ENCODE measurements around the gene PCK1. TPM values are rescaled to one million over a fixed set of nuclear protein-coding genes. Genes with fewer than 3 reads are reported as not detected.

Gene PCK1
- total RNA-seq, 1 experiment from 2014 or later: not detected

- H3K56ac ChIP-seq (ENCODE audit: insufficient read length, low read depth, low read length): no peak overlapping the region
- no peak overlapping the region for H2BK120ac ChIP-seq (ENCODE audit: low read depth, low read length, poor library complexity, severe bottlenecking)
- H3K4me1 Mint-ChIP-seq: peaks cover 7 to 31% of the 10 kb centered on the region in 2 experiments
- no peak overlapping the region for H2BK20ac ChIP-seq (ENCODE audit: low read depth, low read length, poor library complexity, severe bottlenecking)
- DNase-seq: no peak
- H4K91ac ChIP-seq (ENCODE audit: insufficient read length, low read depth, low read length): no peak overlapping the region
- H3K27ac Mint-ChIP-seq: no peak overlapping the region; a peak in 1 of 7 replicates
- H3K4me3 Mint-ChIP-seq: no peak overlapping the region
- H3K4me1 ChIP-seq (ENCODE audit: insufficient read depth, low read length): no peaks in the 10 kb centered on the region
- no CpG with 5 or more reads among the region's 4 CpGs for WGBS (ENCODE audit: extremely low coverage, insufficient read length, low lambda C conversion rate)
- no peak overlapping the region for H3K27ac ChIP-seq (ENCODE audit: insufficient read length, low read depth, low read length)
- no peak overlapping the region for H4K5ac ChIP-seq (ENCODE audit: insufficient read length, low read depth, low read length)
- no peak overlapping the region for H2BK5ac ChIP-seq (ENCODE audit: insufficient read length, low read length)
- H3K27me3 ChIP-seq (ENCODE audit: insufficient read depth, low read length): no peaks in the 10 kb centered on the region
- no peaks in the 10 kb centered on the region for H3K9me3 ChIP-seq (ENCODE audit: control insufficient read depth, low read depth, low read length)
- no peak overlapping the region for H2BK15ac ChIP-seq (ENCODE audit: low read depth, low read length)
- no peaks in the 10 kb centered on the region for H3K36me3 Mint-ChIP-seq (ENCODE audit: insufficient read depth in 1 of 3, low read depth in 3 of 3)
- no peak overlapping the region for H3K4ac ChIP-seq (ENCODE audit: low read depth, low read length)
- no peaks in the 10 kb centered on the region for H3K79me2 ChIP-seq (ENCODE audit: insufficient read depth, low read length)
- TF ChIP-seq CTCF (conservative IDR thresholded peaks at IDR 0.05): no peak
- no peaks in the 10 kb centered on the region for H3K23me2 ChIP-seq (ENCODE audit: insufficient read length, low read depth, low read length, poor library complexity, severe bottlenecking)
- H2BK12ac ChIP-seq (ENCODE audit: insufficient read length, low read depth, low read length): no peak overlapping the region
- H4K8ac ChIP-seq (replicated peaks; ENCODE audit: insufficient read length, low read depth, low read length): no peak overlapping the region
- H3K18ac ChIP-seq (ENCODE audit: insufficient read length, low read depth, low read length): no peak overlapping the region
- no peak overlapping the region for H3K23ac ChIP-seq (ENCODE audit: insufficient read length, low read depth, low read length)
- H3K9ac ChIP-seq (ENCODE audit: extremely low read depth, insufficient read length, low read length): no peak overlapping the region
- H3K4me2 ChIP-seq (ENCODE audit: insufficient read depth, insufficient read length, low read length): no peak overlapping the region
- H4K20me1 ChIP-seq (ENCODE audit: control insufficient read depth, insufficient read depth, insufficient read length): no peaks in the 10 kb centered on the region
- no peaks in the 10 kb centered on the region for H3K79me1 ChIP-seq (ENCODE audit: insufficient read depth, low read depth, low read length, poor library complexity, severe bottlenecking)
- peaks cover 7% of the 10 kb centered on the region for H3K27me3 Mint-ChIP-seq (ENCODE audit: low read depth)
- H3K14ac ChIP-seq (ENCODE audit: insufficient read depth, low read length): no peak overlapping the region
- H2AK5ac ChIP-seq (ENCODE audit: insufficient read length, low read length): no peak overlapping the region
- peaks cover 0 to 9% of the 10 kb centered on the region in 2 experiments; a peak in 3 of 5 replicates for H3K9me3 Mint-ChIP-seq
- no peak overlapping the region for H2AFZ ChIP-seq (ENCODE audit: low read length)
- H3T11ph ChIP-seq (ENCODE audit: low read length): no peak overlapping the region
Observed at GRCh38 chr20:57587278-57587988, 26.5 kb downstream of the PCK1 start.

Data from H9 (cell line).